SK-N-MC (cell line): ENCODE data around the gene CACTIN.

ENCODE experiments used
- EZH2 ChIP-seq: fragments of 200-600 bp; sonication (generic); IDR thresholded peaks from one replicate; pipeline ENCODE4 v1.6.1; 2017; ENCODE audit warnings: antibody characterized with exemption
- POLR2AphosphoS5 ChIP-seq: IDR thresholded peaks from 2 replicates; pipeline ENCODE4 v1.6.1; 2012; ENCODE audit warnings: mild to moderate bottlenecking, low read depth, low read length, borderline replicate concordance

DNA sequence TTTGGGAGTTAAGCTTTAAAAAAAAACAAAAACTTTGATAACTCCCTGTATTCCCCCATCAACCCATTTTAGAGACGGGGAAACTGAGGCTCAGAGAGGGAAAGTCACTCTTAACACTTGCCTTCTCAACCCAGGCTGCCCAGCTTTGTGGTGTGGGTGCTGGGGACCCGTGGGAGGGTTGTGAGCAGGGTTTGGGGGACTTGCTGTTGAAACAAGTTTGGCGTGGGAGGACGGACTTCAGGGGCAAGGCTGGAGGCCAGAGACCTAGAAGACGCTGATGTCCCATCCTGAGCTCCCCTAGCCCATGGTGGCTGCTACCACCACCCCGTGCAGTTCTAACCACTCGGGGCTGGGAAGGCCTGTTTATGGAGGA lies 747 bp upstream of the CACTIN start:
- no peak for TF ChIP-seq POLR2AphosphoS5
- no peak for TF ChIP-seq EZH2
